HG03025 (cell line): ENCODE measurements around the gene CARM1.
"Not testable (repeated sequence)": the region's sequence is repeated elsewhere in the genome, so short reads cannot be mapped to it uniquely, and the experiment has no call there.

Experiments
- ATAC-seq: cut with Tn5 transposase; IDR thresholded peaks from one replicate; pipeline ENCODE4 v1.9.1; 2021; ENCODE audit warnings: mild to moderate bottlenecking, moderate library complexity; ENCODE audit not compliant: unreplicated experiment, low FRiP score

Gene CARM1

DNA sequence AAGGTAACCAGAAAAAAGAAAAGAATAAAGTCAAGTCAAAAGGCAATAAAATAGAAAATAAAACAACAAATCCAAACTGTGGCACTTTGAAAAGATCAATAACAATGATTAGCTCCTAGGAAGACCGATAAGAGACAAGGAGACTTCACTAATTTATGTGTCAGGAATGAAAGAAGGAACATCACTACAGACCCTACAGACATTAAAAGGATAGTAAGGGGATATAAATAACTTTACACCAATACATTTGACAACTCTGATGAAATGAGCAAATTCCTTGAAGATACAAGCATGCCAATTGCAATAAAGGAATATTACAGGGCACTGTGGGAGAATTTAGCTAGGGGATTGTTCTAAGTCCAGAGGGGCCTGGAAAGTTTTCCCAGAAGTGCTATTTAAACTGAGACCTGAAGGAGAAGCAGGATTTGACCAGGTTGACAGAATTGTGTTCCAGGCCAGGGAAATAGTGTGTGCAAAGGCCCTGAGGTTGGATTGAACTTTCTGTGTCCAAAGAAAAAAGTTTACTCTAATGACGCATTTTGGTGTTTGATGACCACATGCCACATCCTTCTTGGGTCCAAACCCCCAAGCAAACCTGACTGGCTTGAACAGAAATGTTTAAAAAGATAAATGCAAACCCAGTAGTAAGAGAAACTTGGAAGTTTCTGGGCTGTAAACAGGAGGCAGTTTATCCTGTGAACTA, 24.7 kb upstream of the CARM1 start:
- ATAC-seq, result no peak

DNA sequence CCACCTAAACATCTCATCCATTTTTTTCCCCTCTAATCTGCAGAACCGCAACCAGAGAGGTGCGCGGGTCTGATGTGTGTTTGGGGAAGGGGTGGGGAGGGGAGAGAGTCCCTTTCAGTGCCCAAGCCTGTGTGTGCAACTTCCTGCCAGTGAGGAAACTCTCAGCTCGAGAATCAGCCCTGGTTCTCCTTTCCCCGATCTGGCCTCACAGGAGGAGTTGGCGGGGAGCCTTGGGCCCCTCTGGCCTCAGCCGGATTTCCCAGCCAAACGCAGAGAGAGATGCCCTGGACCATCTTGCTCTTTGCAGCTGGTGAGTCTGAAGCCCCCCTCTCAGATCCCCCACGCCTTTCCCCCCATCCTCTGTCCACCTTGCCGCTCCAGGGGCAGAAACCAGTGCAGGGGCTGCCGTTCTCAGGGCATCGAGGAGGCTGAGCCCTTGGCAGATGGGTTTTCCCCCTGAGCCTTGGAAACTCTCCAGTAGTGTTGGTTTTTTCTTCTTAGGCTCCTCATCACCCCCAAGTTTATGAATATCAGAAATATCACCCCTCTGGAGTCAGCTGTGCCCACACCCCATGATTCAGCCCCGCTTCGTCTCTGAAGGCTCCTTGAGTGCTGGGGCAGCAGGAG, 23.0 kb upstream of the CARM1 start, which contains the start of gene C19orf38:
Gene C19orf38 (plus strand): TSS at position 186 of the 627 bp plus-strand sequence. CDS start 94 bp downstream, at position 280.
- ATAC-seq, result no peak

DNA sequence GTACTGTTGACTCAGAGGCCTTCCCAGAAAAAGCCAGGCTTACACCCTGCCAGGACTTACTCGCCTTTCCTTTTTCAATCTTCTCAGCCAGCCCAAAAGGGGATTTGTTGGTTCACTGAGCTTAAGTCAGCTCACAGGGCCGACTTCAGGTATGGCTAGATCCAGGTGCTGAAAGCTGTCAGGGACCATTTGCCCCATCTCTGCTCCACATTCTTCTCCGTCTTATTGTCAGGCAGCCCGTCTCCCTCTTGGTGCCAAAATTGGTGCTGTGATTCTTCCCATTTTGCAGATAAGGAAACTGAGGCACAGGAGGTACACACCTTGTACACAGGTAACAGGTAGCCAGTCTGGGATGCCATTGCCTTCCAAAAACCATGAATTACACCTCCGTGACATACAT, 20.7 kb upstream of the CARM1 start:
- ATAC-seq, result no peak

DNA sequence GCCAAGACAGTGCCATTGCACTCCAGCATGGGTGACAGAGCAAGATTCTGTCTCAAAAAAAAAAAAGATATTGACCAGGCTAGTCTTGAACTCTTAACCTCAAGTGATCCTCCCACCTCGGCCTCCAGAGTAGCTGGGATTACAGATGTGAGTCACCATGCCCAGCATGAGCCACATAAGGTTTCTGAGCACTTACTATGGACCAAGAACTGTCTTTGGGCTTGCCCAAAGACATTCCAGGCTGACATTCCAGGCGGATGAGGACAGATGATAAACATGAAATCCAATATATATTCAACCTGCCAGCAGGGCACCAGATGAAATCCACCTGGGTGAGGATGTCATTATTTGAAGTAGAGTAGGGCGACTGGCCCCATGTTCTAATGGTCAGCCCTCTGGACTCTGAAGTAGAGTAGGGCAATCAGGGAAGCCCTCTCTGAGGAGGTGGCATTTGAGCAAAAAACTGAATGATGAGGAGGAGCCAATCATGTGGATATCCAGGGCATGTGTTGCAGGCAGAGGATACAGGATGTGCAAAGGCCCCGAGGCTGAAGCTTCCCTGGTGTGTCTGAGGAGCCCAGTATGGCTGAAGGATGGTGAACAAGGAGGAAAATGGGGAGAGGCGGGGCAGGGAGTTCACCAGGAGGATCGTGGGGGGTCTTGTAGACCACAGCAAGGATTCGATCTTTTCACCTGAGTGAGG, 19.1 kb upstream of the CARM1 start:
- ATAC-seq, result no peak

DNA sequence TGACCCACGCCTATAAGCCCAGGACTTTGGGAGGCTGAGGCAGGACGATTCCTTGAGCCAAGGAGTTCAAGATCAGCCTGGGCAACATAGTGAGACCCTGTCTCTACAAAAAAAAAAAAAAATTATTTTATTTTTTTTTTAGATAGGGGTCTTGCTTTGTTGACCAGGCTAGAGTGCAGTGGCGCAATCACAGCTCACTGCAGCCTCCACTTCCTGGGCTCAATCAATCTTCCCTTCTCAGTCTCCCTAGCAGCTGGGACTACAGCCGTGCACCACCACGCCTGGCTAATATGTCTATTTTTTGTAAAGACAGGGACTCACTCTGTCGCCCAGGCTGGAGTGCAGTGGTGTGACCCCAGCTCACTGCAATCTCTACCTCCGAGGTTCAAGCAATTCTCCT, 18.4 kb upstream of the CARM1 start:
- no peak for ATAC-seq

DNA sequence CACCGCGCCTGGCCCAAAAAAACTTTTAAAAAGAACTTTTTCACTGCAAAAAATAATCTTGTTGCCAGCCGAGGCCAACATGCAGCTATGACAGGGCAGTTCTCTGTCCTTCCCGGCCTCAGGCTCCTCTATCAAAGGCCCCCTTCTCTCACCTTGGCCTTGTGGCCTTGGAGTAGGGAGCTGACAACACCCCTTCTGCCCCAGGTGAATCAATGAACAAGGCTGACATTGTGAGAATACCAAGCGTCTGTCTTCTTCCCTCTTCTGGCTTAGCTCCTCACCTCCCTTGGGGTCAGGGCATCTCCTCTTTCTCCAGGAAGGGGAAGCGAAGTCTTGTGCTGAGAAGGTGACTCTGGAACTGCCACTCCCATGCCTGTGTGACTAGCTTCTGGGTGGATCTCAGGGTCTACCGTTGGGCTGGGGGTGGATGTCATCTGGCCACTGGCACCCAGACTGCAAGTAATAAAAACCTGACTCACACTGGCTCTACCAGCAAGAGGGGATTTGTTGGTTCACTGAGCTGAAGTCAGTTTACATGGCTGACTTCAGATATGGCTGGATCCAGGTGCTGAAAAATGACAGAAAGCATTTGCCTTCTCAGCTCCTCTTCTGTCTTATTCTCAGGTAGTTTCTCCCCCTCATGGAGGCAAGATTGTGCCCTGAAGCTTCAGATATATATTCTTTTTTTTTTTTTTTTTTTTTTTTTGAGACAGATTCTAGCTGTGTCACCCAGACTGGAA, 16.8 kb upstream of the CARM1 start:
- ATAC-seq, result no peak

DNA sequence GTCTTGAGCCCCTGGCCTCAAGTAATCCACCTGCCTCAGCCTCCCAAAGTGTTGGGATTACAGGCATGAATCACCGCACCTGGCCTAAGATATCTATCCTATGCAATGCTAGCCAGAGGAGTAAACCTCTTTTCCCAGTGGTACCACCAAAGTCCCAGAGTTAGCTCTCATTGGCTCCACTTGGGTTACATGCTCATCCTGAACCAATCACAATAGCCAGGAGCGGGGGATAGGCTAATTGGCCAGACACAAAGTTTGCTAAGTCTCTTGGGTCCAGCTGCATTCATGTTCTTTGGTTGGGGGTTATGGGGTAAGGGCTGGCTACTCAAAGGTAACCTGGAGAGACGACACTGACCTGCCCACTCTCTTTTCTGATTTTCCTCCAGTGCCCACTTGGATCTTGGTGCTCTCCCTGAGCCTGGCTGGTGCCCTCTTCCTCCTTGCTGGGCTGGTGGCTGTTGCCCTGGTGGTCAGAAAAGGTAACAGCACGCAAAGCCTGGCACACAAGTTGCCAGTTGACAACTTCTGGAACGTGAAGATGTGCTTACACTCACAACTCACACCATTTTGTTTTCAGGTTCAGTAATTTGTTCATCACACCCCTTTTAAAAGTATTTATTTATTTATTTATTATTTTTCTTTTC, 15.4 kb upstream of the CARM1 start:
- ATAC-seq, result no peak

DNA sequence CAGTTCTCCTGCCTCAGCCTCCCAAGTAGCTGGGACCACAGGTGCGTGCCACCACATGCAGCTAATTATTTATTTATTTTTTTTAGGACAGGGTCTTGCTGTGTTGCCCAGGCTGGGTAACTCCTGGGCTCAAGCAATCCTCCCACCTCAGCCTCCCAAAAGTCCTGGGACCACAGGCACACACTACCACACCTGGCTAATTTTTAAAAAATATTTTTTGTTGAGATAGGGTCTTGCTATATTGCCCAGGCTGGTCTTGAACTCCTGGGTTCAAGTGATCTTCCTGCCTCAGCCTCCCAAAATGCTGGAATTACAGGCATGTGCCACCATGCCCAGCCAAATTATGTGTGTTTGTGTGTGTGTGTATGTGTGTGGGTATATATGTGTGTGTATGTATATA, 14.5 kb upstream of the CARM1 start:
- ATAC-seq, result not testable (repeated sequence)

DNA sequence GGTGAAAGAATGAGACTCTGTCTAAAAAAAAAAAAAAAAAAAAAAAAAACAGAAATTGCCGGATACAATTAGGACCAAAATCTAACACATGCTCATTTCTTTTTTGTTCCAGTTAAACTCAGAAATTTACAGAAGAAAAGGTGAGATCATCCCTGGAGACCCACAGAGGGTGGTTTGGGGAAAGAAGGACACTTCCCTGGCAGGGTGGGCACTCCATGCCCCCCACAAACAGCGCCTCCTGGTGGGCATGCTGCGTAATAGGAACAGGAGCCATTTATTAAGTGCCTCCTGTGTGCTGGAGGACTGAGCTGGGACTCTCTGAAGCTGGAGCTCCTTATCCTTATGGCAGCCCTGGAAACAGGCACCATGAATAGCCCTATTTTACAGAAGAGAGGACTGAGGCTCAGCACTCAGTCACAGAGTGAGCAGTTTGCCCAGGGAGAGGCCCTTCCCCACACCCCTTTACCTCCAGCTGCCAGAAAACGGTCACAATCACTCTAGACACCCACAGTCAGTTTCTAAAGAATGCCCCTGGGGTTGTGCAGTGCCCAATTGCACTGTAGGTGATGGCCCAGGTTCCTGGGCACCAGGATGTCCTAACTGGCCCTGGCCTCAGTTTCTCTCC, 13.0 kb upstream of the CARM1 start:
- ATAC-seq, result no peak

DNA sequence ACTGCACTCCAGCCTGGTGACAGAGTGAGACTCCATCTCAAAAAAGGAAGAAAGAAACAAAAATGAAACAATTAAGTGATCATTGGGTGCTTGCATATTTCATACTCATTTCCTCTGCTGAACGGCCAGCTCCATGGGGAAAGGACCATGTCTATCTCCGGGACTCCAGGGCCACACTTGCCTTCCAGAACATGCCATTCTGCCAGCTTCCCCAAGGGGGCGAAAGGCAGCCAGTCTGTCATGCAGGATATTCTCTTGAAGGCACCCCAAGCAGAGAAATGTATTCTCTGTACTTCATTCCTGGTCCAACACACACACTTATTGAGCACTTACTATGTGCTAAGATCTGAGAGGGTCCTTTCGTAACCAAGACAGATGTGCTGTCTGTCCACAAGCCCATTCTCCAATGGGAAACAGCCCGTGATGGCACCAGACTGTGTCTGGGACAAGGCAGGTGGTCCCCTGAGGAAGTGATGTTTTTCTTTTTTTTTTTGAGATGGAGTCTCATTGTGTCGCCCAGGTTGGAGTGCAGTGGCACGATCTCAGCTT, 10.2 kb upstream of the CARM1 start:
- no peak for ATAC-seq

DNA sequence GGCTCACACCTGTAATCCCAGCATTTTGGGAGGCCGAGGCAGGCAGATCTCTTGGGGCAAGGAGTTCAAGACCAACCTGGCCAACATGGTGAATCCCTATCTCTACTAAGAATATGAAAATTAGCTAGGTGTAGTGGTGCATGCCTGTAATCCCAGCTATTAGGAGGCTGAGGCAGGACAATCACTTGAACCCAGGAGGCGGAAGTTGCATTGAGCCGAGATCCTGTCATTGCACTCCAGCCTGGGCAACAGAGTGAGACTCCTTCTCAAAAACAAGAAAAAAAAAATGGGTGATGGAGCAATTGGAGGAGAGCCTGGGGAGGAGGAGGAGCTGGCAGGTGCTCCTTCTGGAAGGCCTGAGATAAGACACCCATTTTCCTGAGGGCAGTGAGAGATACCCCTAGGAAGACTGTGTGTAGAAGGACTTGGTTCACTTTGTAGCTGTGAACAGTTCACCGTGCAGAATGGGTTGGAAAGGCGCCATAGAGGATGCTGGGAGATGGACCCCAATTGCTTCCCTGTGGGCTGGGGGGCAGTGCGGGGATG, 8.7 kb upstream of the CARM1 start:
- ATAC-seq, result no peak

DNA sequence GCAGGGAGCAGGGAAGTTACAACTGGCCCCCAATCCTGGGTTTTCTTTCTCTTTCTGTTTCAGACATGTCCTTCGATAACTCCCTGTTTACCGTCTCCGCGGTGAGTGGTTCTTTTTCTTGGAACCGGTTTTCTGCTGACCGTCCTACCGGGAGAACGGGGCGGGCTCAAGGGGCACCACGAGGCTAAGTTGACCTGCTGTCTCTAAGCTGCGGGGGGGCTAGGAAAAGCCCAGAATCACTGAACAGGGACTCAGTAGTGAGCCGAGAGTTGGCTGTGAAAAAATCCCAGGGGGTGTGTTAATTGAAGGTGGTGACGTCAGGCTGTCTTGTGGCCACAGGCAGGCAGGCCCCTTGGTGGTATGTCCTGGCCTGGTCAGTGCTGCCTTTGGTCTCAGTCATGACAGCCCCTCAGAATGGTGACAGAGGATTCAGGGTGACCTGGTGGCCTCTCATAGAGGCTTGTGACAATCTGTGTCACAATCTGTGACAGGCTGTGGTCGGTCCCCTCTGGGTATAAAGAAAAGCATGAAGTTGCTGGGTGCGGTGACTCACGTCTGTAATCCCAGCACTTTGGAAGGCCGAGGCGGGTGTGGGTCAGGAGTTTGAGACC, 8.1 kb upstream of the CARM1 start:
- ATAC-seq, result no peak

DNA sequence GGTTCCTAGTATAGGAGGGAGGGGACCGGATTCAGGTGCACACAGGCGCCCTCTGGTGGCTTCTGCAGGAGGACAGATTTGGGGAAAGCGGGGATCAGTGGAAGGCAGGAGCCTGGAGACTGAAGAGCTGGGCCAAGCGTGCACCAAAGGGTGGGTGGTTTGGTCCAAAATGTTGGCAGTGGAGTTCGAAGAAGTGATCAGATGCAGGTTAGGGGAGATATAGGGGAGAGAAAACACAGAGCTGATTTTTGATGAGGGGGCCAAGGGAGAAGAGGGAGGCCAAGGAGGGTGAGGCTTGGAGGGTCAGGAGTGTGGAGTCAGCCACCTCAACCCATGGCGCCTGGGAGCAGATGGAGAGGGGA, 6.8 kb upstream of the CARM1 start:
- no peak for ATAC-seq

DNA sequence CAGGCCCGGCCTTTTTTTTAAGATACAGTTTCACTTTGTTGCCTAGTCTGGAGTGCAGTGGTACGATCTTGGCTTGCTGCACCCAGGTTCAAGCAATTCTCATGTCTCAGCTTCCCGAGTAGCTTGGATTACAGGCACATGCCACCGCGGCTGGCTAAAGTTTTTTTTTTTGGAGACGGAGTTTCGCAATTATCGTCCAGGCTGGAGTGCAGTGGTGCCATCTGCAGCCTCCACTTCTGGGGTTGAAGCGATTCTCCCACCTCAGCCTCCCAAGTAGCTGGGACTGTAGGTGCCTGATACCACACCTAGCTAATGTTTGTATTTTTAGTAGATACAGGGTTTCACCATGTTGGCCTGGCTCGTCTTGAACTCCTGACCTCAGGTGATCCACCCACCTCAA, 4.9 kb upstream of the CARM1 start:
- no peak for ATAC-seq

DNA sequence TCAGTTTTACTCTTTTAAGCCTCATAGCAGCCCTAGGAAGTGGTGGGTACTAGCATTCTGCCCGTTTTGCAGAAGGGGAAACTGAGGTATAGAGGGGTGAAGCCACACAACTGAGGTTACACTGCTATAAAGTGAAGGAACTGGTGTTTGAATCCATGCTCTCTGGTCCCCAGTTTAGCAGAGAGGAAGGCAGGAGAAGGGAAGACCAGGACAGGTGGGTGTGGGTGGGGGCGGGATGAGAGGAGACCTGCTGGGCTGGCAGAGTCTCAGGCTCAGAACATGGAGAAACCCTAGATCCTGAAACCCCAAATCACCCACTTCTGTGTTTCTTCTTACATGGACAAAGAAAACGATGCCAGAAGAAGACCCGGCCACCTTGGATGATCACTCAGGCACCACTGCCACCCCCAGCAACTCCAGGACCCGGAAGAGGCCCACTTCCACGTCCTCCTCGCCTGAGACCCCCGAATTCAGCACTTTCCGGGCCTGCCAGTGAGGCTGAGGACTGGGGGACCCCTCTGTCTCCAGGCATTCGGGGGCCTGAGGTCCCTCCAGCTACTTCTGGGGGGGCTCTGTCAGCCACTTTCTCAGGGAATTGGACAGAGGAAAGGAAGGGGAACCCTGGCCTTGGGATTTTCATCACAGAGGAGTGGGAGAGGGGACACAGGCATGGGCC, 2.3 kb upstream of the CARM1 start:
- no peak for ATAC-seq

DNA sequence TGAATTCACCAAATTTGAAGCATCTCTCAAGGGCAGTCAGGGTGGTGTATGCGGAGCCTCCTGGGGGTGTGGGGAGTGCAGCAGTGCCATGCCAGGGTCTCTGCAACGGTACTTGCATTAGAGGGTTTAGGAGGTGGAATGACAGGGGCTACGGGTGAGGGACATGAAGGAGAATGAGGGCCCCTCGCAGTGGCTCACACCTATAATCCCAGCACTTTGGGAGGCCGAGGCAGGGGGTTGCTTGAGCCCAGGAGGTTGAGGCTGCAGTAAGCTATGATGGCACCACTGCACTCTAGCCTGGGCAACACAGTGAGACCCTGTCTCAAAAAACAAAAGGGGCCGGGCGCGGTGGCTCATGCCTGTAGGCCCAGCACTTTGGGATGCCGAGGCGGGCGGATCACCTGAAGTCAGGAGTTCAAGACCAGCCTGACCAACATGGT, 1.5 kb upstream of the CARM1 start:
- not testable (repeated sequence) for ATAC-seq

DNA sequence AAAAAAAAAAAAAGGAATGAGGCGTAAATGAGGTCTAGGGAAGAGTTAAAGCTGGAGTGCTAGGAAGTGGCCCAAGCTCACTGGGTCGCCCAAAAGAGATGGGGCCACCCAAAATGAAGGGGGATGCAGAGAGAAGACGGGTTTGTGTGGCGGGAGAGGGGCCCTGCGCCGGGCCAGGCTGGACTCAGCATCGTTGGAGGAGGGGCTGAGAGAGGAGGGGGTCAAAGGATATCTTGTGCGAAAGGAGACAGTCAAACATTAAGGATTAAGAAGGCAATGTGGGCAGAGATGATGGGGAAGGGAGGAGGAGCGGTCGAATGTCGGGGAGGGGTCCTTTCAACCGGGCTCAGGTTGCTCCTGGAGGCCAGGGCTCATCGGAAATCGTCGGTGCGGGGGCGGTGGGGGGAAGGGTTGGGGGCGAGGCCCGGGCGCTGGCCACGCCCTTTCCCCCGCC, 825 bp upstream of the CARM1 start:
- ATAC-seq, result no peak

DNA sequence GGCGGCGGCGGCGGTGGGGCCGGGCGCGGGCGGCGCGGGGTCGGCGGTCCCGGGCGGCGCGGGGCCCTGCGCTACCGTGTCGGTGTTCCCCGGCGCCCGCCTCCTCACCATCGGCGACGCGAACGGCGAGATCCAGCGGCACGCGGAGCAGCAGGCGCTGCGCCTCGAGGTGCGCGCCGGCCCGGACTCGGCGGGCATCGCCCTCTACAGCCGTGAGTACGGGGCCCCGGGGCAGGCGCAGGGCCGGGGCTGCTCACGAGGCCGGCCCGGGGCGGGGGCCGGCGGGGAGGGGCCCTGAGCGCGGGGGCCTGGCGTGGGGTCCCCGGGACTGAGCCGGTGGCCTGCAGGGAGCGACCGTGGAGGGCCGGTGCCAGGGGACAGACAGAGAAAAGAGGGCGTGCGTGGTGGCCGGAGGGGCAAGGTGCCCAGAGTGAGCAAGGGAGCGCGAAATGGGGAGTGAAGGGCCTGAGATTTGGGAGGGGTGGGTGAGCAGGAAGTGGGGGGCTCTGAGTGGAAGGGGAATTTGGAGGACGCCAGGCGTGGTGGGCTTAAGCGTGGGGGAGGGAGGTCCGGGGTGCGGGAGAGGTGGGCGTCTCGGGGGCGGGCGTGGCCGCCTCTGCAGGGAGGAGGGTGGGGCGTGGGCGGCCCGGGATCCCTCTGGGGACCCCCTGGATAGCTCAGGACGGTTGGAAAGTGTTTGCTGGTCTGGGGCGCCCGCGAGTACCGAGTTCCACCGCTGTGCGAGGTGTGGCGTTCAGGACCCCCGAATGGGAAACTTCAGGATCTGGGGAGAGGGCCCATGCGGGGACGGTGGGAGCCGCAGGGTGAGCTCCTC, 575 bp downstream of the CARM1 start:
- peak; percentile 19 for ATAC-seq
